ENCODE data around the gene PSMB8.

The PSMB8 gene

DNA sequence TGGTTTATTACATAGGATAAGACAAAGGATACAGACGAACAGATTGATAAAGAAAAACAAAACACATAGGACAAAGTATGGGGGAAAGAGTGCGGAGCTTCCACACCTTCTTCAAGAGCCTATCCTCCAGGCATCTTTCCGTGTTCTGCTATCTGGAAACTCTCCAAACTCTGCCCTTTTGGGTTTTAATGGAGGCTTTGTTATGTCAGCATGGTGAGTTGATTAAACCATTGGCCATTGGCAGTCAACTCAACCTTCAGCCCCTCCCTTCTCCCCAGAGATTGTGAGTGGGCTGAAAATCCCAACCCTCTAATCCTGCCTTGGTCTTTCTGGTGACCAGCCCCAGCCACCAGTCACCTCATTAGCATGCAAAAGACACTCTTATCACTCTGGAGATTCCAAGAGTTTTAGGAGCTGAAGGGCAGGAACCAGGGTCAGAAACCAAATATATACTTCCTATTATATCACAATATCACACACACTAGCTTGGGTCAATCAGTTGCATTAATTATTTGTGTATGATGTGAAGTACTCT, 50.9 kb downstream of the PSMB8 start:
- DNase-seq (ENCODE audit: low spot score), result no peak

Data from ecto neural progenitor cell (in vitro differentiated cells).